ENCODE results near the gene SMAD7.

GRCh38 chr18:48893061-48893607 lies 57.6 kb downstream of the SMAD7 start:
- TF ChIP-seq CTCF (conservative IDR thresholded peaks at IDR 0.05) (no peak), ZFX (IDR thresholded peaks at IDR 0.05) (no peak)
